ENCODE data around the gene SUN1. TPM values are rescaled to one million over a fixed set of nuclear protein-coding genes. Genes with fewer than 3 reads are reported as not detected.

Gene SUN1
- total and polyA plus RNA-seq, 5 donors from 2014 or later: 46.8 to 90.0 (median 54.4) TPM

DNA sequence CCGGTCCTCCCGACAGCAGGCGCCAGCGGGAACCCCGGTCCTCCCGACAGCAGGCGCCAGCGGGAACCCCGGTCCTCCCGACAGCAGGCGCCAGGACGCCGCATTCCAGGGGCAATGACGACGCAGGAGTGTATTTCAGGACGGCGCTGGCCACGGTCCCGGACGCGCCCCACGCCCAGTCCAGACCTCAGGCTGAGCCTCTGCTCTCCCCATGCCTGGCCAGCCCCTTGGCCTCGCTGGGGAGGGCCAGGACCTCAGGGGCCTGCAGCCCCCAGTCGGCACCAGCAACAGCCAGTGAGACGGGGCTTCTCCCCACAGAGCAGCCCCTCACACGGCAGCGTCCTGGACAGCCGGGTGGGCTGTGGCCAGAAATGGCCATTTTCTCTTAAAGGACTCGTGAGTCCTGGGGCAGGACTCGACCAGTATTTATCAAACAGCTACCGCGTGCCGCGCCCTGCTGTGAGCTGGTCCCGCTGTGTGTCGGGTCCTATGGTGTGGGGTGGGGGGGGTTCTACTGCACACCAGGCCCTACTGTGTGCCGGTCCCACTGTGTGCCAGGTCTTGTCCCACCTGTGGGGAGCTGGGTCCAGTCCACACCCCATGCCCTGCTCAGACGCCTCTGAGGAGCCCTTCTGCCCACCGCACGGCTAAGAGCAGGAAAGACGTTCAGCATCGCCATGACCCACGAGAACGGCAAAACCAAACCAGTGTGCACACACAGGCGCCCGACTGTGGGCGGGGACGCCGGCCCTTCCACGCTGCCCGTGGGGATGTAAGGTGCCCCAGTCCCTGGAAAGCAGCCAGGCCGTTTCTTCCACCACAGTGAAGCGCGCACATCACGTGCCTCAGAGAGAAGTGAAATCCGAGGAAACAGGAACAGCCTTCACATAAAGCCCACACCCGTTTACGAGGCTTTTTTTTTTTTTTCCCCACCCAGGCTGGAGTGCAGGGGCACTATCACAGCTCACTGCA lies 77.4 kb downstream of the SUN1 start:
- Mint-ChIP-seq H3K4me3 (peak overlapping the region in 3 of 4 donors; percentile 73 to 77 (median 74)), H3K27ac (peak overlapping the region in 2 of 3 donors; percentile 67 to 81), H3K4me1 (peaks cover 0 to 13% (median 3%) of the 10 kb centered on the region in 4 donors), H3K9me3 (no peaks in the 10 kb centered on the region), H3K27me3 (peaks cover 10% of the 10 kb centered on the region), H3K36me3 (no peaks in the 10 kb centered on the region)
- H3K9me3 ChIP-seq (ENCODE audit: control insufficient read depth in 2 of 2, low read length in 2 of 2): no peaks in the 10 kb centered on the region
- peak in 1 of 3 donors; percentile 18 for DNase-seq
- peak; percentile 15 to 23 for ATAC-seq (ENCODE audit: low read depth in 2 of 2)
- H3K27me3 ChIP-seq (ENCODE audit: control insufficient read depth, insufficient read depth, low read length): no peaks in the 10 kb centered on the region
- H3K4me3 ChIP-seq (ENCODE audit: low read depth, low read length): no peak overlapping the region
- no peaks in the 10 kb centered on the region for H3K36me3 ChIP-seq (ENCODE audit: control insufficient read depth, insufficient read depth, low read length)
- peaks cover 15% of the 10 kb centered on the region for H3K4me1 ChIP-seq (ENCODE audit: control insufficient read depth, insufficient read depth, low read length, poor library complexity, severe bottlenecking)
- H3K27ac ChIP-seq (ENCODE audit: insufficient read depth, low read length, poor library complexity, severe bottlenecking): no peak overlapping the region

DNA sequence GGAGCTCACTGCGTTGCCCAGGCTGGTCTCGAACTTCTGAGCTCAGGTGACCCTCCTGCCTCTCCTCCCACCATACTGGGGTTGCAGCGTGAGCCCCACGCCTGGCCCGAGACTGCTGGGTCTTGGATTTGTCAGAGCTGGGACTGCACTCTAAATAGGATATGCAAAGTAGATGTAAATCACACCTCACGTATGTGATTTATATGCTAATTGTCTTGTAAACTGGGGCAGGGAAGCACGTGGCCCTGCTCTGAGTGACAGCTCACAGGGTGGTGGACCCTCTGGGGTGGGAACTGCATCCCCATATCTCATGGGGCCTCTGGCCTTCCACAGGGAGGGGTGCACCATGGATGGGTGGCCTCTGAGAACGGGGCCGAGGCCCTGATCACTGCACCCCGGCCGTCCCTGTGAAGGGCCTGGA lies 78.2 kb downstream of the SUN1 start:
- H3K27me3 ChIP-seq (ENCODE audit: control insufficient read depth, insufficient read depth, low read length): no peaks in the 10 kb centered on the region
- peak overlapping the region; percentile 60 to 74 (median 70) for H3K4me3 Mint-ChIP-seq
- H3K4me1 ChIP-seq (ENCODE audit: control insufficient read depth, insufficient read depth, low read length, poor library complexity, severe bottlenecking): peaks cover 15% of the 10 kb centered on the region
- H3K36me3 ChIP-seq (ENCODE audit: control insufficient read depth, insufficient read depth, low read length): no peaks in the 10 kb centered on the region
- no peak overlapping the region for H3K27ac ChIP-seq (ENCODE audit: insufficient read depth, low read length, poor library complexity, severe bottlenecking)
- peak overlapping the region in 2 of 3 donors; percentile 67 to 81 for H3K27ac Mint-ChIP-seq
- no peaks in the 10 kb centered on the region for H3K36me3 Mint-ChIP-seq
- H3K4me3 ChIP-seq (ENCODE audit: low read depth, low read length): no peak overlapping the region
- H3K27me3 Mint-ChIP-seq: peaks cover 10% of the 10 kb centered on the region
- H3K9me3 ChIP-seq (ENCODE audit: control insufficient read depth in 2 of 2, low read length in 2 of 2): no peaks in the 10 kb centered on the region
- peaks cover 0 to 13% (median 3%) of the 10 kb centered on the region in 4 donors for H3K4me1 Mint-ChIP-seq
- DNase-seq (no peak), ATAC-seq (ENCODE audit: low read depth in 2 of 2) (peak in 1 of 2 donors; percentile 15)
- H3K9me3 Mint-ChIP-seq: no peaks in the 10 kb centered on the region

DNA sequence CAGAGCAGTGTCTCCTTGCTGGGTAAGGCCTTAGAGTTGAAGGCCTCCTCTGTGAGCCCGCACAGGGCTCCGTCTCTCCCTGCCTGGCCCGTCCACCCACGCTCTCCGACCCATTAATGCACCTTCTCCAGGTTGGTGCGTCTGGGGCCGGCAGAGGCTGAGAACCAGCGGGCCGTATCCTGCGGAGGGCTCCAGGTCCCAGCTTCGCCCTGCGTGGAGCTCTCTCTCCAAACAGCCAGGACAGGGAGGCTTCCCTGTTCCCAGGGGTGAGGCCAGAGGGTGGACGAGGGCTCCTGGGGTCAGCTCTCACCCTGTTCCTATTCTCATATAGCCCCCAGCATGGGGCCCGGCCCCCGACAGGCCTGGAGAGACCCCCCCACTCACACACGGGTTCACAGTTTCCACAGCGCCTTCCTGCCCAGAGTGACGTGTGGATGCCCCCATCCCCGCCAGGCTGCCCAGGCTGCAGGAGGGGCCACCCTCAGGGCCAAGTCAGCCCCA lies 78.7 kb downstream of the SUN1 start:
- Histone ChIP-seq H3K27me3 (ENCODE audit: control insufficient read depth, insufficient read depth, low read length) (no peaks in the 10 kb centered on the region), H3K9me3 (ENCODE audit: control insufficient read depth in 2 of 2, low read length in 2 of 2) (no peaks in the 10 kb centered on the region), H3K4me1 (ENCODE audit: control insufficient read depth, insufficient read depth, low read length, poor library complexity, severe bottlenecking) (peaks cover 15% of the 10 kb centered on the region), H3K4me3 (ENCODE audit: low read depth, low read length) (no peak overlapping the region), H3K27ac (ENCODE audit: insufficient read depth, low read length, poor library complexity, severe bottlenecking) (no peak overlapping the region), H3K36me3 (ENCODE audit: control insufficient read depth, insufficient read depth, low read length) (no peaks in the 10 kb centered on the region)
- Mint-ChIP-seq H3K4me3 (no peak overlapping the region), H3K27me3 (peaks cover 10% of the 10 kb centered on the region), H3K36me3 (no peaks in the 10 kb centered on the region), H3K9me3 (no peaks in the 10 kb centered on the region), H3K4me1 (peaks cover 0 to 13% (median 3%) of the 10 kb centered on the region in 4 donors), H3K27ac (no peak overlapping the region)
- no peak for DNase-seq
- ATAC-seq (ENCODE audit: low read depth in 2 of 2): no peak

DNA sequence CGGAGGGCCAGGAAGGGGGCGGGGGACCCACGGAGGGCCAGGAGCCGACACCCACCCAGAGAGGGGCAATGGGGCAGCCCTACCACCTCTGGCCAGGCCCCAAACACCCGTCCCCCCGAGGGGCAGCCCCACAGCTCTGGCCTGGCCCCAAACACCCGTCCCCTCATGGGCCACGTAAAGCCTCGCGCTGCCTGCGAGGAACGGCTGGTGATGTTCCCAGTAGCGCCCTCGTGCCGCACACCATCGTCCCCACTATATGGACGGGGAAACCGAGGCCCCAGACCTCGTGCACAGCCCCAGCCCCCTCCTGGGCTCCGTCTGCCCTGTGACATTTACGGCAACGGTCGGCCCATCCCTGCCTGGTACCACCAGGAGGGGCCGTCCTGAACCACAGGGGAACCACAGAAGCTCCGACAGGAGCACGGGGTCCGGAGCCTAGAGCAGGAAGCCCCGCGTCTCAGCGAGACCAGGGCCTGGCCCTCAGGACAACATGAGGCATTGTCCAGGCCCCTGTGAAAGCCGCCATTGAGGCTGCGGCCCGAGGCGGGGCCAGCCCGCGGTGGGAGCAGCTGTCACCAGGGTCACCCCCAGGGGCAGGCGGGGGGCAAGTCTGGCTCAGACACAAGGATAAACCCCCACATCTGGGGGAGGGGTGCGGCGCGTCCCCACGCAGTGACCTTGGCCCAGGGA lies 79.7 kb downstream of the SUN1 start:
- no peaks in the 10 kb centered on the region for H3K27me3 ChIP-seq (ENCODE audit: control insufficient read depth, insufficient read depth, low read length)
- H3K36me3 Mint-ChIP-seq: no peaks in the 10 kb centered on the region
- H3K4me1 ChIP-seq (ENCODE audit: control insufficient read depth, insufficient read depth, low read length, poor library complexity, severe bottlenecking): peaks cover 15% of the 10 kb centered on the region
- peak overlapping the region in 1 of 3 donors; percentile 38 for H3K27ac Mint-ChIP-seq
- peaks cover 0 to 15% (median 3%) of the 10 kb centered on the region in 4 donors for H3K4me1 Mint-ChIP-seq
- no peaks in the 10 kb centered on the region for H3K9me3 ChIP-seq (ENCODE audit: control insufficient read depth in 2 of 2, low read length in 2 of 2)
- H3K9me3 Mint-ChIP-seq: no peaks in the 10 kb centered on the region
- no peak overlapping the region for H3K4me3 ChIP-seq (ENCODE audit: low read depth, low read length)
- H3K27ac ChIP-seq (ENCODE audit: insufficient read depth, low read length, poor library complexity, severe bottlenecking): no peak overlapping the region
- peaks cover 10% of the 10 kb centered on the region for H3K27me3 Mint-ChIP-seq
- no peaks in the 10 kb centered on the region for H3K36me3 ChIP-seq (ENCODE audit: control insufficient read depth, insufficient read depth, low read length)
- H3K4me3 Mint-ChIP-seq: no peak overlapping the region
- ATAC-seq (ENCODE audit: low read depth in 2 of 2) (no peak), DNase-seq (no peak)

DNA sequence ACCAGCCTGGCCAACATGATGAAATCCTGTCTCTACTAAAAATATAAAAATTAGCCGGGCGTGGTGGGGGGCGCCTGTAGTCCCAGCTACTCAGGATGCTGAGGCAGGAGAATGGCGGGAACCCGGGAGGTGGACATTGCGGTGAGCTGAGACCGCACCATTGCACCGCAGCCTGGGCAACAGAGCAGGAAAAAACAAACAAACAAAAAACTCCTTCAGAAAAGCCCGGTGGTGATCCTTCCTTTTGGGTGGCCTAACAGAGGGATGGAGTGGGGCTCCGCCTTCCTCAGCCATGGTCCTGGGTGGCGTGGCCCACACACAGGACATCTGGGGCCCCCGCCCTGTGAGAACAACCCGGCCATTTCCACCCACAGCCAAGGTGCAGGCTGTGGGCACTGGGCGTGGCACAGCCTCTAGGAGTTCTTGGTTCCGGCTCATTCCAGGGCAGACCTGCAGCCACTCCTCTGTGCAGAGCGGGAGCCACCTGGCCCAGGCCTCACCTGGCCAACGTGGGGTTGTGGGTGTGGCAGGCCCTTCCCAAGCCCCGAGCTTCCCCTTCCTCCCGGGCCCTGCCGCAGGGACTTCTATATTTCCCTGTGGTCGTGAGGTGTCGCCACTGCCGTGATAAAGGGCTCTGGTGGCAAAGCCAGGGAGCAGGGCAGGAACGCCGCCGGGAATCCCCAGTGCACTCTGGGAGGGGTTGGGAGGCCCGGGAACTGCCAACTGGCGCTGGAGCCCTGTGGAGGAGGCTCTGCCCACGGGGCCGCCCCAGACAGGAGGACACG lies 81.7 kb downstream of the SUN1 start:
- Mint-ChIP-seq H3K27me3 (peaks cover 10% of the 10 kb centered on the region), H3K9me3 (no peaks in the 10 kb centered on the region), H3K4me1 (peaks cover 0 to 17% (median 3%) of the 10 kb centered on the region in 4 donors), H3K36me3 (no peaks in the 10 kb centered on the region), H3K27ac (peak overlapping the region in 1 of 3 donors; percentile 33), H3K4me3 (no peak overlapping the region)
- no peaks in the 10 kb centered on the region for H3K9me3 ChIP-seq (ENCODE audit: control insufficient read depth in 2 of 2, low read length in 2 of 2)
- H3K27ac ChIP-seq (ENCODE audit: insufficient read depth, low read length, poor library complexity, severe bottlenecking): no peak overlapping the region
- H3K27me3 ChIP-seq (ENCODE audit: control insufficient read depth, insufficient read depth, low read length): no peaks in the 10 kb centered on the region
- H3K36me3 ChIP-seq (ENCODE audit: control insufficient read depth, insufficient read depth, low read length): no peaks in the 10 kb centered on the region
- ATAC-seq (ENCODE audit: low read depth in 2 of 2) (no peak), DNase-seq (no peak)
- H3K4me3 ChIP-seq (ENCODE audit: low read depth, low read length): no peak overlapping the region
- peaks cover 9% of the 10 kb centered on the region for H3K4me1 ChIP-seq (ENCODE audit: control insufficient read depth, insufficient read depth, low read length, poor library complexity, severe bottlenecking)

DNA sequence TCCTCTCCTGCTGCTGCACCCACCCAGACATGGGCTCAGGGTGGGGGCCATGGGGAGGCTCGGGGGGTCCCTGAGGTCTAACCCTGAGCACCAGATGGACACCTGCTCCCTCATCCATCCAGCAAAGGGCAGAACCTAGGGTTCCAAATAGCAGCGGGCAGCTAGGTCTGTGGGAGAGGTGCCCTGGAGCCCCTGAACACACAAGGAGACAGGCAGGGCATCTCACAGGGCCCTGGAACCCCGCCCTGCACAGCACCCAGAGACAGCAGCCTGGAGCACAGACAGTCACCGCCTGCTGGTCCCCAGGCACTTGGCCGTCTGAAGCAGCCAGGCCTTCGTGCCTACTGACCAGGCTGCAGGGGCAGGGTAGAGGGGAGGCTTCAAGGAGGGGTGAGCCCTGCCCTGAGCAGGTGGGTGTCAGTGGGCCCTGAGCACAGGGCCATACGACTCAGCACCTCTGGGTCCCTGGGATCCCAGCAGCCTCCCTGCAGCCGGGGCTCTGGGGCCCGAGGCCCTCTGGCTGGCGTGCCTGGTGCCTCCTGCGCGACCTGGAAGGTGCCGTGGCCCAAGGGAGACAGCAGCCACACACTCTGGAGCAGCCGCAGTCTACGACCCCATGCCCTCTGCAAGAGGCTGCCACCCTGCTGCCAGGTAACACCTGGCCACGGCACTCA lies 82.4 kb downstream of the SUN1 start:
- Mint-ChIP-seq H3K9me3 (no peaks in the 10 kb centered on the region), H3K36me3 (no peaks in the 10 kb centered on the region), H3K4me3 (no peak overlapping the region), H3K4me1 (peaks cover 0 to 17% (median 3%) of the 10 kb centered on the region in 4 donors), H3K27me3 (peaks cover 10% of the 10 kb centered on the region), H3K27ac (no peak overlapping the region)
- Histone ChIP-seq H3K27ac (ENCODE audit: insufficient read depth, low read length, poor library complexity, severe bottlenecking) (no peak overlapping the region), H3K4me1 (ENCODE audit: control insufficient read depth, insufficient read depth, low read length, poor library complexity, severe bottlenecking) (peaks cover 4% of the 10 kb centered on the region), H3K27me3 (ENCODE audit: control insufficient read depth, insufficient read depth, low read length) (no peaks in the 10 kb centered on the region), H3K36me3 (ENCODE audit: control insufficient read depth, insufficient read depth, low read length) (no peaks in the 10 kb centered on the region), H3K9me3 (ENCODE audit: control insufficient read depth in 2 of 2, low read length in 2 of 2) (no peaks in the 10 kb centered on the region), H3K4me3 (ENCODE audit: low read depth, low read length) (no peak overlapping the region)
- no peak for ATAC-seq (ENCODE audit: low read depth in 2 of 2)
- no peak for DNase-seq
